HFF-Myc (cell line): ENCODE results near the gene TMEM119.

Experiments
- DNase-seq: peaks from one replicate; pipeline ENCODE4 v3.0.0-alpha.2; 2011; ENCODE audit warnings: low read depth; ENCODE audit errors: extremely low read depth
- H3K4me3 ChIP-seq: replicated peaks from 2 replicates; pipeline ENCODE4 v1.5.1; 2011; ENCODE audit warnings: low read depth, mild to moderate bottlenecking, control low read depth, low read length
- CTCF ChIP-seq: IDR thresholded peaks from 2 replicates; pipeline ENCODE4 v1.5.1; 2012; ENCODE audit warnings: mild to moderate bottlenecking, low read depth, low read length, control low read depth; ENCODE audit errors: missing control alignments

Gene TMEM119

GRCh38 chr12:108589028-108589839 is 8.7 kb downstream of the TMEM119 start:
- TF ChIP-seq CTCF, result no peak
- peak; percentile 63 for DNase-seq

GRCh38 chr12:108587826-108588225 is 10.1 kb downstream of the TMEM119 start:
- no peak for TF ChIP-seq CTCF
- DNase-seq, result no peak
- H3K4me3 ChIP-seq, result no peak overlapping the region

More at GRCh38 chr12:108589028-108589839, 8.7 kb downstream of the TMEM119 start:
- H3K4me3 ChIP-seq, result no peak overlapping the region

GRCh38 chr12:108586306-108586705 is 11.6 kb downstream of the TMEM119 start:
- no peak overlapping the region for H3K4me3 ChIP-seq
- TF ChIP-seq CTCF, result no peak
- no peak for DNase-seq

GRCh38 chr12:108585864-108586263 is 12.0 kb downstream of the TMEM119 start:
- no peak for DNase-seq
- TF ChIP-seq CTCF, result no peak
- no peak overlapping the region for H3K4me3 ChIP-seq

GRCh38 chr12:108584456-108585065 is 13.3 kb downstream of the TMEM119 start:
- no peak for DNase-seq
- no peak overlapping the region for H3K4me3 ChIP-seq
- no peak for TF ChIP-seq CTCF

GRCh38 chr12:108583991-108584390 is 13.9 kb downstream of the TMEM119 start:
- DNase-seq, result no peak
- no peak for TF ChIP-seq CTCF
- no peak overlapping the region for H3K4me3 ChIP-seq
